Measurements from ENCODE around the gene SACM1L.

Gene SACM1L

GRCh38 chr3:45686850-45687249 is 2.3 kb upstream of the SACM1L start:
- no peak for TF ChIP-seq EZH2phosphoT487 (IDR thresholded peaks at IDR 0.05; ENCODE audit: borderline replicate concordance)
- TF ChIP-seq CTCF (conservative IDR thresholded peaks at IDR 0.05; ENCODE audit: low read length), result no peak
- Histone ChIP-seq H3K36me3 (ENCODE audit: insufficient read depth, low read length) (0 out of 2 replicates have a peak, but pooled peaks cover 3% of the 10 kb centered on the region), H3K79me2 (ENCODE audit: insufficient read depth, low read length) (peaks cover 26% of the 10 kb centered on the region), H3K9me3 (ENCODE audit: insufficient read depth, low read depth, low read length) (no peaks in the 10 kb centered on the region), H3K4me3 (ENCODE audit: low read length, poor library complexity, severe bottlenecking) (no peak overlapping the region), H3K9me2 (replicated peaks; ENCODE audit: low read depth, low read length) (no peaks in the 10 kb centered on the region), H3K9ac (ENCODE audit: low read depth, low read length, poor library complexity, severe bottlenecking) (no peak overlapping the region), H4K20me1 (ENCODE audit: insufficient read depth, low read length, poor library complexity, severe bottlenecking) (peaks cover 24% of the 10 kb centered on the region), H3K4me2 (ENCODE audit: low read depth, low read length, poor library complexity, severe bottlenecking) (no peak overlapping the region), H3K27me3 (ENCODE audit: insufficient read depth, low read length, poor library complexity, severe bottlenecking) (peaks cover 7% of the 10 kb centered on the region), H3F3A (ENCODE audit: low read depth) (peaks cover 16% of the 10 kb centered on the region), H2AFZ (ENCODE audit: low read length) (no peak overlapping the region), H3K4me1 (ENCODE audit: insufficient read depth, low read length, poor library complexity, severe bottlenecking) (peaks cover 17% of the 10 kb centered on the region)

- peaks cover 7% of the 10 kb centered on the region for H3K27me3 ChIP-seq (ENCODE audit: insufficient read depth, low read length, poor library complexity, severe bottlenecking)
- TF ChIP-seq EZH2phosphoT487 (IDR thresholded peaks at IDR 0.05; ENCODE audit: borderline replicate concordance) (no peak), CTCF (conservative IDR thresholded peaks at IDR 0.05; ENCODE audit: low read length) (no peak)
- peaks cover 33% of the 10 kb centered on the region for H4K20me1 ChIP-seq (ENCODE audit: insufficient read depth, low read length, poor library complexity, severe bottlenecking)
- peaks cover 16% of the 10 kb centered on the region for H3F3A ChIP-seq (ENCODE audit: low read depth)
- H2AFZ ChIP-seq (ENCODE audit: low read length), result no peak overlapping the region
- peaks cover 36% of the 10 kb centered on the region for H3K79me2 ChIP-seq (ENCODE audit: insufficient read depth, low read length)
- H3K4me2 ChIP-seq (ENCODE audit: low read depth, low read length, poor library complexity, severe bottlenecking), result peak overlapping the region; percentile 73
- H3K9me2 ChIP-seq (replicated peaks; ENCODE audit: low read depth, low read length), result no peaks in the 10 kb centered on the region
- H3K36me3 ChIP-seq (ENCODE audit: insufficient read depth, low read length), result peaks cover 9% of the 10 kb centered on the region; the same call in 1 of the 2 replicates
- H3K4me3 ChIP-seq (ENCODE audit: low read length, poor library complexity, severe bottlenecking), result peak overlapping the region; percentile 99
- H3K9ac ChIP-seq (ENCODE audit: low read depth, low read length, poor library complexity, severe bottlenecking), result peak overlapping the region; percentile 90
- peaks cover 27% of the 10 kb centered on the region for H3K4me1 ChIP-seq (ENCODE audit: insufficient read depth, low read length, poor library complexity, severe bottlenecking)
- no peaks in the 10 kb centered on the region for H3K9me3 ChIP-seq (ENCODE audit: insufficient read depth, low read depth, low read length)
Observed at GRCh38 chr3:45687828-45688193, 1.4 kb upstream of the SACM1L start.

GRCh38 chr3:45688194-45688881 is 858 bp upstream of the SACM1L start:
- TF ChIP-seq EZH2phosphoT487 (IDR thresholded peaks at IDR 0.05; ENCODE audit: borderline replicate concordance) (no peak), CTCF (conservative IDR thresholded peaks at IDR 0.05; ENCODE audit: low read length) (no peak)
- H2AFZ ChIP-seq (ENCODE audit: low read length), result peak overlapping the region; percentile 90
- peaks cover 39% of the 10 kb centered on the region for H4K20me1 ChIP-seq (ENCODE audit: insufficient read depth, low read length, poor library complexity, severe bottlenecking)
- peaks cover 13% of the 10 kb centered on the region; the same call in 1 of the 2 replicates for H3K36me3 ChIP-seq (ENCODE audit: insufficient read depth, low read length)
- H3F3A ChIP-seq (ENCODE audit: low read depth), result peaks cover 16% of the 10 kb centered on the region
- no peaks in the 10 kb centered on the region for H3K9me3 ChIP-seq (ENCODE audit: insufficient read depth, low read depth, low read length)
- H3K9me2 ChIP-seq (replicated peaks; ENCODE audit: low read depth, low read length), result no peaks in the 10 kb centered on the region
- peak overlapping the region; percentile 99 for H3K4me3 ChIP-seq (ENCODE audit: low read length, poor library complexity, severe bottlenecking)
- H3K27me3 ChIP-seq (ENCODE audit: insufficient read depth, low read length, poor library complexity, severe bottlenecking), result peaks cover 7% of the 10 kb centered on the region
- H3K79me2 ChIP-seq (ENCODE audit: insufficient read depth, low read length), result peaks cover 41% of the 10 kb centered on the region
- H3K4me1 ChIP-seq (ENCODE audit: insufficient read depth, low read length, poor library complexity, severe bottlenecking), result peaks cover 32% of the 10 kb centered on the region
- H3K9ac ChIP-seq (ENCODE audit: low read depth, low read length, poor library complexity, severe bottlenecking), result peak overlapping the region; percentile 90
- H3K4me2 ChIP-seq (ENCODE audit: low read depth, low read length, poor library complexity, severe bottlenecking), result peak overlapping the region; percentile 73
